A204.1 (cell line): ENCODE data around the gene MED9.
"Not testable (repeated sequence)": the region's sequence is repeated elsewhere in the genome, so short reads cannot be mapped to it uniquely, and the experiment has no call there.

Source experiments
- FAIRE-seq: peaks from 2 replicates; lab custom pipeline; 2012; peaks lifted over from hg19 to GRCh38; lab: Jason Lieb, UNC

Gene MED9

GRCh38 chr17:17476865-17477467 lies at the start of gene MED9:
Gene MED9, plus strand, starts transcription at chr17:17477000. Its CDS starts 42 bp downstream, at chr17:17477042.
- no peak for FAIRE-seq

GRCh38 chr17:17429222-17429621 lies 47.6 kb upstream of the MED9 start:
- no peak for FAIRE-seq

- not testable (repeated sequence) for FAIRE-seq
These were observed 45.9 kb upstream of the MED9 start for GRCh38 chr17:17430924-17431323.

- FAIRE-seq = no peak
These were observed 45.2 kb upstream of the MED9 start for GRCh38 chr17:17431605-17432004.

- no peak for FAIRE-seq
These were observed 43.6 kb upstream of the MED9 start for GRCh38 chr17:17433000-17433703.

- FAIRE-seq = no peak
These were observed 42.3 kb upstream of the MED9 start for GRCh38 chr17:17434477-17434876.

- no peak for FAIRE-seq
These were observed 41.5 kb upstream of the MED9 start for GRCh38 chr17:17435323-17435722.

- no peak for FAIRE-seq
These were observed 39.3 kb upstream of the MED9 start for GRCh38 chr17:17437461-17437860.

GRCh38 chr17:17437893-17438292 lies 38.9 kb upstream of the MED9 start:
- FAIRE-seq = no peak

- FAIRE-seq = no peak
These were observed 36.6 kb upstream of the MED9 start for GRCh38 chr17:17440010-17440843.

GRCh38 chr17:17440938-17441675 lies 35.7 kb upstream of the MED9 start:
- FAIRE-seq = no peak

- FAIRE-seq = no peak
These were observed 33.6 kb upstream of the MED9 start for GRCh38 chr17:17443173-17443572.

- FAIRE-seq = no peak
These were observed 31.4 kb upstream of the MED9 start for GRCh38 chr17:17445296-17445924.

GRCh38 chr17:17445925-17446665 lies 30.7 kb upstream of the MED9 start:
- FAIRE-seq = no peak

GRCh38 chr17:17446666-17447155 lies 30.1 kb upstream of the MED9 start:
- no peak for FAIRE-seq

GRCh38 chr17:17447264-17447663 lies 29.5 kb upstream of the MED9 start:
- no peak for FAIRE-seq

GRCh38 chr17:17448076-17448475 lies 28.7 kb upstream of the MED9 start:
- no peak for FAIRE-seq

GRCh38 chr17:17448723-17449122 lies 28.1 kb upstream of the MED9 start:
- FAIRE-seq = no peak

GRCh38 chr17:17453088-17453487 lies 23.7 kb upstream of the MED9 start:
- FAIRE-seq = no peak

GRCh38 chr17:17454276-17454675 lies 22.5 kb upstream of the MED9 start:
- no peak for FAIRE-seq

- not testable (repeated sequence) for FAIRE-seq
These were observed 22.1 kb upstream of the MED9 start for GRCh38 chr17:17454700-17455099.
